HCT116 (cell line): ENCODE measurements around the gene SDF2.

ENCODE experiments used
- TF ChIP-seq, protein P1 (sequence below): IDR thresholded peaks from 2 replicates; pipeline ENCODE4 v1.6.1; 2011; ENCODE audit warnings: mild to moderate bottlenecking, low read length, moderate library complexity; ENCODE audit not compliant: insufficient replicate concordance; ENCODE audit errors: extremely low read depth
- TF ChIP-seq, protein P2 (sequence below), 3 experiments: fragments of 200-600 bp in 1 of 3; sonication (generic) in 1 of 3; IDR thresholded peaks in 2 of 3; conservative IDR thresholded peaks in 1 of 3; 2 replicates each; pipeline ENCODE4 v1.5.1; 2012 to 2017; ENCODE audit warnings: low read depth in 2 of 3, low read length in 2 of 3, antibody characterized with exemption in 1 of 3, borderline replicate concordance in 1 of 3, control low read depth in 1 of 3, mild to moderate bottlenecking in 1 of 3, mixed read lengths in 1 of 3, mixed run types in 1 of 3, moderate library complexity in 1 of 3; ENCODE audit not compliant: insufficient read depth in 1 of 3

DNA sequence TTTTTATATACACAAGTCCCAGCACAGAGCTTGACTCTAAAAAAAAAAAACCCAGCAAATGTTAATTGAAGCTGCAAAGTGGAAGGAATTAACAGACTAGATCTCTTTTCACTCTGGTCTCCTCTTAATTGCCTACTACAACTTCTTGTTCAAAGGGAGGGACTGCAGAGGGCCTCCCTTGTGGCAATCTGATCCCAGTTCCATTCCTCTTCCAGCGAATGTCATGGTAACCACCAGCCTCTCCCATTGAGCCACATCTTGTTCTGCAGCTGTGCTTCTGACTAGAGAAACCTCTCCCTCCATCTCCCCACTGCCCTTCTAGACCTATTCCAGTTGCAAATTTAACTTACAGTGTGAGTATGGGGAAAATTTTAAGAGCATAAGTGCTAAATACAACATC is 6.2 kb upstream of the SDF2 start:
- TF ChIP-seq, protein P1, sequence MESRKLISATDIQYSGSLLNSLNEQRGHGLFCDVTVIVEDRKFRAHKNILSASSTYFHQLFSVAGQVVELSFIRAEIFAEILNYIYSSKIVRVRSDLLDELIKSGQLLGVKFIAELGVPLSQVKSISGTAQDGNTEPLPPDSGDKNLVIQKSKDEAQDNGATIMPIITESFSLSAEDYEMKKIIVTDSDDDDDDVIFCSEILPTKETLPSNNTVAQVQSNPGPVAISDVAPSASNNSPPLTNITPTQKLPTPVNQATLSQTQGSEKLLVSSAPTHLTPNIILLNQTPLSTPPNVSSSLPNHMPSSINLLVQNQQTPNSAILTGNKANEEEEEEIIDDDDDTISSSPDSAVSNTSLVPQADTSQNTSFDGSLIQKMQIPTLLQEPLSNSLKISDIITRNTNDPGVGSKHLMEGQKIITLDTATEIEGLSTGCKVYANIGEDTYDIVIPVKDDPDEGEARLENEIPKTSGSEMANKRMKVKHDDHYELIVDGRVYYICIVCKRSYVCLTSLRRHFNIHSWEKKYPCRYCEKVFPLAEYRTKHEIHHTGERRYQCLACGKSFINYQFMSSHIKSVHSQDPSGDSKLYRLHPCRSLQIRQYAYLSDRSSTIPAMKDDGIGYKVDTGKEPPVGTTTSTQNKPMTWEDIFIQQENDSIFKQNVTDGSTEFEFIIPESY, result no peak
- TF ChIP-seq, protein P2, sequence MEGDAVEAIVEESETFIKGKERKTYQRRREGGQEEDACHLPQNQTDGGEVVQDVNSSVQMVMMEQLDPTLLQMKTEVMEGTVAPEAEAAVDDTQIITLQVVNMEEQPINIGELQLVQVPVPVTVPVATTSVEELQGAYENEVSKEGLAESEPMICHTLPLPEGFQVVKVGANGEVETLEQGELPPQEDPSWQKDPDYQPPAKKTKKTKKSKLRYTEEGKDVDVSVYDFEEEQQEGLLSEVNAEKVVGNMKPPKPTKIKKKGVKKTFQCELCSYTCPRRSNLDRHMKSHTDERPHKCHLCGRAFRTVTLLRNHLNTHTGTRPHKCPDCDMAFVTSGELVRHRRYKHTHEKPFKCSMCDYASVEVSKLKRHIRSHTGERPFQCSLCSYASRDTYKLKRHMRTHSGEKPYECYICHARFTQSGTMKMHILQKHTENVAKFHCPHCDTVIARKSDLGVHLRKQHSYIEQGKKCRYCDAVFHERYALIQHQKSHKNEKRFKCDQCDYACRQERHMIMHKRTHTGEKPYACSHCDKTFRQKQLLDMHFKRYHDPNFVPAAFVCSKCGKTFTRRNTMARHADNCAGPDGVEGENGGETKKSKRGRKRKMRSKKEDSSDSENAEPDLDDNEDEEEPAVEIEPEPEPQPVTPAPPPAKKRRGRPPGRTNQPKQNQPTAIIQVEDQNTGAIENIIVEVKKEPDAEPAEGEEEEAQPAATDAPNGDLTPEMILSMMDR (IDR thresholded peaks at IDR 0.05 in 2 of 3, conservative IDR thresholded peaks at IDR 0.05 in 1 of 3; ENCODE audit: borderline replicate concordance in 1 of 3, insufficient read depth in 1 of 3, low read depth in 2 of 3, low read length in 2 of 3), result no peak
